H9 (cell line): ENCODE results near the gene R3HDM1. TPM values are rescaled to one million over a fixed set of nuclear protein-coding genes. Genes with fewer than 3 reads are reported as not detected.

Source experiments
- DNase-seq: peaks from one replicate; pipeline ENCODE4 v3.0.0-alpha.2; 2017
- H2AFZ ChIP-seq: one replicate; pipeline ENCODE4 v1.6.1; 2013; ENCODE audit warnings: mild to moderate bottlenecking, low read length, control low read depth, moderate library complexity
- H2AK5ac ChIP-seq: 2 replicates; pipeline ENCODE4 v1.6.1; 2013; ENCODE audit warnings: low read length, control low read depth, mixed read lengths; ENCODE audit not compliant: insufficient read length
- H2BK120ac ChIP-seq: one replicate; pipeline ENCODE4 v1.6.1; 2013; ENCODE audit warnings: low read depth, mild to moderate bottlenecking, low read length, control low read depth, inconsistent platforms; ENCODE audit not compliant: poor library complexity, severe bottlenecking
- H2BK12ac ChIP-seq: 2 replicates; pipeline ENCODE4 v1.6.1; 2013; ENCODE audit warnings: low read length, control low read depth, mixed read lengths, low read depth; ENCODE audit not compliant: insufficient read length
- H2BK15ac ChIP-seq: 2 replicates; pipeline ENCODE4 v1.6.1; 2013; ENCODE audit warnings: low read depth, low read length, control low read depth
- H2BK20ac ChIP-seq: one replicate; pipeline ENCODE4 v1.6.1; 2013; ENCODE audit warnings: low read depth, mild to moderate bottlenecking, low read length, control low read depth, inconsistent platforms; ENCODE audit not compliant: poor library complexity, severe bottlenecking
- H2BK5ac ChIP-seq: 2 replicates; pipeline ENCODE4 v1.6.1; 2013; ENCODE audit warnings: low read length, control low read depth, mixed read lengths; ENCODE audit not compliant: insufficient read length
- H3K14ac ChIP-seq: 2 replicates; pipeline ENCODE4 v1.6.1; 2013; ENCODE audit warnings: low read length, control low read depth; ENCODE audit not compliant: insufficient read depth
- H3K18ac ChIP-seq: 2 replicates; pipeline ENCODE4 v1.6.1; 2013; ENCODE audit warnings: low read depth, mild to moderate bottlenecking, mixed read lengths, low read length, control low read depth; ENCODE audit not compliant: insufficient read length
- H3K23ac ChIP-seq: 2 replicates; pipeline ENCODE4 v1.6.1; 2013; ENCODE audit warnings: low read length, control low read depth, mixed read lengths, low read depth; ENCODE audit not compliant: insufficient read length
- H3K23me2 ChIP-seq: 2 replicates; pipeline ENCODE4 v1.6.1; 2013; ENCODE audit warnings: low read depth, mild to moderate bottlenecking, mixed read lengths, low read length, control low read depth; ENCODE audit not compliant: insufficient read length, poor library complexity, severe bottlenecking
- H3K27ac ChIP-seq: 2 replicates; pipeline ENCODE4 v1.5.1; 2013; ENCODE audit warnings: low read length, control low read depth, mixed read lengths, low read depth; ENCODE audit not compliant: insufficient read length
- H3K27me3 ChIP-seq: 2 replicates; pipeline ENCODE4 v1.6.1; 2013; ENCODE audit warnings: low read length, control low read depth, inconsistent platforms; ENCODE audit not compliant: insufficient read depth
- H3K4ac ChIP-seq: 2 replicates; pipeline ENCODE4 v1.6.1; 2013; ENCODE audit warnings: low read depth, mild to moderate bottlenecking, control low read depth, inconsistent platforms, low read length, moderate library complexity
- H3K4me1 ChIP-seq: 2 replicates; pipeline ENCODE4 v1.6.1; 2013; ENCODE audit warnings: low read length, control low read depth, inconsistent platforms; ENCODE audit not compliant: insufficient read depth
- H3K4me2 ChIP-seq: 2 replicates; pipeline ENCODE4 v1.6.1; 2013; ENCODE audit warnings: low read length, control low read depth, mixed read lengths; ENCODE audit not compliant: insufficient read length, insufficient read depth
- H3K56ac ChIP-seq: 2 replicates; pipeline ENCODE4 v1.6.1; 2013; ENCODE audit warnings: low read depth, mild to moderate bottlenecking, mixed read lengths, low read length, control low read depth; ENCODE audit not compliant: insufficient read length
- H3K79me1 ChIP-seq: 2 replicates; pipeline ENCODE4 v1.6.1; 2013; ENCODE audit warnings: low read depth, mild to moderate bottlenecking, moderate library complexity, low read length, control low read depth, inconsistent platforms; ENCODE audit not compliant: insufficient read depth, poor library complexity, severe bottlenecking
- H3K79me2 ChIP-seq: 2 replicates; pipeline ENCODE4 v1.6.1; 2013; ENCODE audit warnings: low read length, control low read depth, inconsistent platforms; ENCODE audit not compliant: insufficient read depth
- H3K9ac ChIP-seq: 2 replicates; pipeline ENCODE4 v1.6.1; 2013; ENCODE audit warnings: low read length, control low read depth, mixed read lengths; ENCODE audit not compliant: insufficient read length; ENCODE audit errors: extremely low read depth
- H3K9me3 ChIP-seq: one replicate; pipeline ENCODE4 v1.6.1; 2013; ENCODE audit warnings: low read depth, low read length, inconsistent platforms; ENCODE audit not compliant: control insufficient read depth
- H3T11ph ChIP-seq: one replicate; pipeline ENCODE4 v1.6.1; 2013; ENCODE audit warnings: mild to moderate bottlenecking, low read length, control low read depth, inconsistent platforms
- H4K20me1 ChIP-seq: one replicate; pipeline ENCODE4 v1.6.1; 2013; ENCODE audit not compliant: control insufficient read depth, insufficient read length, insufficient read depth
- H4K5ac ChIP-seq: 2 replicates; pipeline ENCODE4 v1.6.1; 2013; ENCODE audit warnings: low read depth, mild to moderate bottlenecking, mixed read lengths, low read length, control low read depth; ENCODE audit not compliant: insufficient read length
- H4K8ac ChIP-seq: replicated peaks from 2 replicates; pipeline ENCODE4 v1.6.1; 2013; ENCODE audit warnings: low read length, control low read depth, mixed read lengths, low read depth; ENCODE audit not compliant: insufficient read length
- H4K91ac ChIP-seq: 2 replicates; pipeline ENCODE4 v1.6.1; 2013; ENCODE audit warnings: low read depth, mild to moderate bottlenecking, moderate library complexity, mixed read lengths, low read length, control low read depth; ENCODE audit not compliant: insufficient read length
- H3K27ac Mint-ChIP-seq, 3 experiments: 2 replicates in 2 of 3; 3 replicates in 1 of 3; pipeline ENCODE4 v1.8.0; 2020 to 2021; ENCODE audit warnings: mixed read lengths in 3 of 3, mild to moderate bottlenecking in 1 of 3, moderate library complexity in 1 of 3
- H3K27me3 Mint-ChIP-seq: 2 replicates; pipeline ENCODE4 v1.8.0; 2021; ENCODE audit warnings: low read depth, mild to moderate bottlenecking, moderate library complexity, mixed read lengths
- H3K36me3 Mint-ChIP-seq, 3 experiments: 2 replicates in 2 of 3; 3 replicates in 1 of 3; pipeline ENCODE4 v1.8.0; 2020 to 2021; ENCODE audit warnings: low read depth in 3 of 3, mixed read lengths in 3 of 3; ENCODE audit not compliant: insufficient read depth in 1 of 3
- H3K4me1 Mint-ChIP-seq, 2 experiments: 2 replicates each; pipeline ENCODE4 v1.8.0; 2020; ENCODE audit warnings: mixed read lengths in 2 of 2
- H3K4me3 Mint-ChIP-seq, 2 experiments: 2 replicates in 1 of 2; 3 replicates in 1 of 2; pipeline ENCODE4 v1.8.0; 2020 to 2021; ENCODE audit warnings: mild to moderate bottlenecking in 2 of 2, mixed read lengths in 2 of 2, moderate library complexity in 1 of 2
- H3K9me3 Mint-ChIP-seq, 2 experiments: 2 replicates in 1 of 2; 3 replicates in 1 of 2; pipeline ENCODE4 v1.8.0; 2020; ENCODE audit warnings: mild to moderate bottlenecking in 2 of 2, mixed read lengths in 2 of 2, moderate library complexity in 1 of 2
- CTCF ChIP-seq: fragments of 200-600 bp; sonication (generic); conservative IDR thresholded peaks from 3 replicates; pipeline ENCODE4 v1.8.0; 2021; ENCODE audit warnings: antibody characterized with exemption, mild to moderate bottlenecking
- WGBS: extraction: QIAGEN DNeasy Blood & Tissue Kit; methylation state at CpG from one replicate; pipeline ENCODE4 v1.1.7; 2013; ENCODE audit warnings: missing lambda C conversion rate, low lambda C conversion rate, mixed read lengths; ENCODE audit not compliant: insufficient read length; ENCODE audit errors: extremely low coverage; 5-methylcytosine and 5-hydroxymethylcytosine counted together
- total RNA-seq: library from RNA; stranded (reverse); gene quantifications from 2 replicates; pipeline ENCODE4 v1.2.1, GENCODE V29; 2021

The R3HDM1 gene
- total RNA-seq, 1 experiment from 2014 or later: 58.8 TPM

- H3K9me3 ChIP-seq: no peaks in the 10 kb centered on the region
- no peak overlapping the region for H3K4me2 ChIP-seq
- WGBS: no CpG with 5 or more reads among the region's 4 CpGs
- H2AFZ ChIP-seq: no peak overlapping the region
- Mint-ChIP-seq H3K9me3 (no peaks in the 10 kb centered on the region), H3K36me3 (peaks cover 0 to 10% (median 0%) of the 10 kb centered on the region in 3 experiments; a peak in 4 of 7 replicates), H3K4me1 (peaks cover 12 to 24% of the 10 kb centered on the region in 2 experiments), H3K27ac (no peak overlapping the region), H3K27me3 (no peaks in the 10 kb centered on the region), H3K4me3 (no peak overlapping the region)
- no peak overlapping the region for H2BK5ac ChIP-seq
- H3T11ph ChIP-seq: no peak overlapping the region
- TF ChIP-seq CTCF: no peak
- no peaks in the 10 kb centered on the region; the same call in 1 of the 2 replicates for H3K4me1 ChIP-seq
- no peak overlapping the region for H3K9ac ChIP-seq
- no peaks in the 10 kb centered on the region for H4K20me1 ChIP-seq
- no peak overlapping the region for H3K18ac ChIP-seq
- H2BK12ac ChIP-seq: no peak overlapping the region
- peaks cover 5% of the 10 kb centered on the region; the same call in 1 of the 2 replicates for H3K79me2 ChIP-seq
- H3K27me3 ChIP-seq: no peaks in the 10 kb centered on the region
- no peak overlapping the region for H2BK120ac ChIP-seq
- H2BK20ac ChIP-seq: no peak overlapping the region
- no peak overlapping the region for H4K5ac ChIP-seq
- no peak overlapping the region for H3K4ac ChIP-seq
- no peak overlapping the region for H3K23ac ChIP-seq
- H3K27ac ChIP-seq: no peak overlapping the region
- no peak for DNase-seq
- no peak overlapping the region for H3K14ac ChIP-seq
- no peaks in the 10 kb centered on the region for H3K23me2 ChIP-seq
- no peaks in the 10 kb centered on the region for H3K79me1 ChIP-seq
- H2BK15ac ChIP-seq: no peak overlapping the region
- no peak overlapping the region for H2AK5ac ChIP-seq
- H4K8ac ChIP-seq: no peak overlapping the region
- H4K91ac ChIP-seq: no peak overlapping the region
- no peak overlapping the region for H3K56ac ChIP-seq
Observed at GRCh38 chr2:135555311-135555710, 24.0 kb downstream of the R3HDM1 start.
